GM12892 (cell line): Measurements from ENCODE around the gene ASB18.

ENCODE experiments used
- POLR2A ChIP-seq: IDR thresholded peaks from 2 replicates; pipeline ENCODE4 v1.6.1; 2011; ENCODE audit warnings: low read depth, low read length, control low read depth
- TAF1 ChIP-seq: IDR thresholded peaks from 2 replicates; pipeline ENCODE4 v1.6.1; 2011; ENCODE audit warnings: low read depth, mild to moderate bottlenecking, control low read depth, low read length, borderline replicate concordance

DNA sequence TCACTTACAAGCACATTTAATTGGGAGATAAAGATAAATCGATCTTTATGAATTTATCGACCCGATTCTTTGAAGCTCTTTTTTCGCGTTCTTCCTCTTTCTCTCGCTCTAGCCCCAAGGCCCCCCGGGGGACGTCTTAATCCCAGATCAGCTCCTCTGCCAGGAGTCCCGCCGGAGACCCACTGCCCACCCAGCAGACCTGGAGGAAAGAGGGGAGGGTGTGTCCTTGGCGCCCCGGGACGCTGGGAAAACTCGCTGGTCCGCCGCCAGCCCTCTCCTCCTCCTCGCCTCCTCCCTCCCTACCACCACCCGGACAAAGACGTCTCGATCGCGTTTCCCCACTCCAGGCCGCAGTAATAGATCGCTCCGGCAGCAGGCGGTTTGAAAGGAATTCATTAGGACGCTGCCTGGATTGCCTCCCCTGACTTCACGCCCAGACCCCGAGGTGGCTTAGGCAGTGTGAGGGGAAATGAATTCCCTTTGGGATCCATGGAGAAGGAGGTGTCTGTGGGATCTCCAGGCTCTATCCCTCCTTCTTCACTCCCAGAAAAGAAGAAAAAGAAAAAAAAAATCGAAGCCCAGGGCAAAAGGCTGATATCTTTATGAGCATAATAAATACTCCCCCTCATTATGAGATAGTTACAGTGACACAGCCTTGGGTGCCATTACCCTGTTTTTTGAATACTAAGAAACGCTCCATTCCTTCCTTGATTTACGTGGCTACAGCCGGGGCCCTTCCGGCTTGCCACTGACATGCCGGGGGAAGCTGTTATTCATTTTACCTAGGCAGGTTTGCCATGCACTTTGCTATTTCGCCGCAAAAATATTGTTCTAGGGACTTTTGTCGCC is 94.2 kb downstream of the ASB18 start:
- TF ChIP-seq POLR2A (no peak), TAF1 (no peak)
